B cell (primary cell): ENCODE results near the gene DHX57. TPM values are rescaled to one million over a fixed set of nuclear protein-coding genes. Genes with fewer than 3 reads are reported as not detected.

Experiments used
- ATAC-seq: fragments of 200-7000 bp; cut with Tn5 transposase; one replicate; pipeline ENCODE4 v1.10.0; 2021; ENCODE audit warnings: low read depth, mild to moderate bottlenecking, moderate number of reproducible peaks, moderate library complexity
- CTCF ChIA-PET: fragments of 350-600 bp; sonication (Branson Sonifier 250); formaldehyde crosslinking; loops from one replicate; lab custom pipeline; 2021; ENCODE audit warnings: antibody characterized with exemption, inconsistent platforms; lab: Charles Lee
- POLR2A ChIA-PET: fragments of 350-600 bp; sonication (Branson Sonifier 250); formaldehyde crosslinking; loops from one replicate; lab custom pipeline; 2021; ENCODE audit warnings: antibody characterized with exemption; lab: Charles Lee
- DNase-seq: peaks from one replicate; pipeline ENCODE4 v3.0.0; 2013
- H2AFZ ChIP-seq: 2 replicates; pipeline ENCODE4 v1.6.1; 2012; ENCODE audit warnings: mild to moderate bottlenecking, low read depth, low read length; ENCODE audit not compliant: insufficient read depth, poor library complexity, severe bottlenecking
- H3K27ac ChIP-seq, 2 donors: 1 replicate in 1 of 2; 2 replicates in 1 of 2; pipeline ENCODE4 v1.5.1; 2012 to 2013; ENCODE audit warnings: low read length in 2 of 2, mild to moderate bottlenecking in 2 of 2, moderate library complexity in 1 of 2
- H3K27me3 ChIP-seq, 4 experiments: fragments of 200-600 bp in 1 of 4; sonication (generic) in 1 of 4; replicated peaks in 1 of 4; 1 replicate in 2 of 4; 2 replicates in 2 of 4; pipeline versions ENCODE4 v1.6.1 to v1.7.0; 2013 to 2016; ENCODE audit warnings: low read length in 3 of 4, mild to moderate bottlenecking in 2 of 4, mixed read lengths in 1 of 4, moderate library complexity in 1 of 4; ENCODE audit not compliant: insufficient read depth in 4 of 4, control insufficient read depth in 3 of 4; ENCODE audit errors: control extremely low read depth in 1 of 4
- H3K36me3 ChIP-seq, 2 experiments: replicated peaks in 1 of 2; 1 replicate in 1 of 2; 2 replicates in 1 of 2; pipeline versions ENCODE4 v1.6.1 to v1.7.1; 2013; ENCODE audit warnings: low read length in 1 of 2; ENCODE audit not compliant: insufficient read depth in 2 of 2, control insufficient read depth in 1 of 2; ENCODE audit errors: control extremely low read depth in 1 of 2, extremely low read depth in 1 of 2
- H3K4me1 ChIP-seq, 2 donors: fragments of 200-600 bp in 1 of 2; sonication (generic) in 1 of 2; 1 replicate in 1 of 2; 2 replicates in 1 of 2; pipeline versions ENCODE4 v1.5.1 to v1.6.1; 2013 to 2017; ENCODE audit warnings: low read length in 2 of 2; ENCODE audit not compliant: control insufficient read depth in 2 of 2, insufficient read depth in 2 of 2
- H3K4me2 ChIP-seq: replicated peaks from 2 replicates; pipeline ENCODE3; 2012; ENCODE audit warnings: mild to moderate bottlenecking, low read depth, low read length; ENCODE audit not compliant: poor library complexity, severe bottlenecking
- H3K4me3 ChIP-seq, 5 experiments: fragments of 200-600 bp in 1 of 5; sonication (generic) in 1 of 5; 1 replicate in 3 of 5; 2 replicates in 2 of 5; pipeline versions ENCODE4 v1.5.1 to v1.7.0; 2011 to 2016; ENCODE audit warnings: low read length in 4 of 5, mild to moderate bottlenecking in 4 of 5, low read depth in 2 of 5, control low read depth in 1 of 5, moderate library complexity in 1 of 5; ENCODE audit not compliant: insufficient read depth in 1 of 5; ENCODE audit errors: control extremely low read depth in 1 of 5, extremely low read depth in 1 of 5
- H3K79me2 ChIP-seq: fragments of 200-600 bp; sonication (generic); one replicate; pipeline ENCODE4 v1.6.0; 2016; ENCODE audit warnings: low read length; ENCODE audit not compliant: control insufficient read depth, insufficient read depth
- H3K9ac ChIP-seq: fragments of 200-600 bp; sonication (generic); 2 replicates; pipeline ENCODE4 v1.6.1; 2017; ENCODE audit warnings: mild to moderate bottlenecking, low read length, moderate library complexity
- H3K9me3 ChIP-seq, 3 donors: one replicate each; pipeline versions ENCODE4 v1.6.1 to v1.7.1; 2013; ENCODE audit warnings: low read length in 2 of 3; ENCODE audit not compliant: control insufficient read depth in 2 of 3, insufficient read depth in 1 of 3; ENCODE audit errors: control extremely low read depth in 1 of 3
- H4K20me1 ChIP-seq: 2 replicates; pipeline ENCODE4 v1.6.0; 2012; ENCODE audit warnings: mild to moderate bottlenecking, low read length; ENCODE audit not compliant: insufficient read depth, control insufficient read depth, poor library complexity, severe bottlenecking
- H3K27ac Mint-ChIP-seq: one replicate; pipeline ENCODE4 v1.8.0; 2021; ENCODE audit warnings: mixed read lengths
- H3K27me3 Mint-ChIP-seq: one replicate; pipeline ENCODE4 v1.8.0; 2021; ENCODE audit warnings: mixed read lengths
- H3K4me1 Mint-ChIP-seq: one replicate; pipeline ENCODE4 v1.8.0; 2021; ENCODE audit warnings: mixed read lengths
- H3K4me3 Mint-ChIP-seq: one replicate; pipeline ENCODE4 v1.8.0; 2021; ENCODE audit warnings: mixed read lengths
- H3K9me3 Mint-ChIP-seq: one replicate; pipeline ENCODE4 v1.8.0; 2022; ENCODE audit warnings: mixed read lengths; ENCODE audit not compliant: insufficient read depth
- EZH2 ChIP-seq: IDR thresholded peaks from 2 replicates; pipeline ENCODE4 v1.6.1; 2012; ENCODE audit warnings: borderline replicate concordance, low read depth, mild to moderate bottlenecking, moderate library complexity, low read length; ENCODE audit not compliant: insufficient read depth, poor library complexity, severe bottlenecking
- WGBS: methylation state at CpG from one replicate; pipeline ENCODE4 v1.1.5; 2013; ENCODE audit warnings: missing lambda C conversion rate; ENCODE audit not compliant: insufficient coverage; 5-methylcytosine and 5-hydroxymethylcytosine counted together
- intact Hi-C: fragments of 100-400 bp; cut with micrococcal nuclease; formaldehyde crosslinking; loops from one replicate; pipeline ENCODE4 v1.10.0; 2022
- polyA plus RNA-seq: library from polyadenylated mRNA; depleted of rRNA; stranded (reverse); fragments of >200 nt; gene quantifications from 2 replicates; pipeline ENCODE4 v1.2.3, GENCODE V29; 2012
- total RNA-seq, 2 donors: library from RNA; stranded (reverse); fragments of 120-200 nt in 1 of 2; gene quantifications; 1 replicate in 1 of 2; 2 replicates in 1 of 2; pipeline versions ENCODE4 v1.2.3 to v1.2.4, GENCODE V29; 2013 to 2022
- TF ChIP-seq, protein P1 (sequence below): fragments of 200-600 bp; IDR thresholded peaks from one replicate; pipeline ENCODE4 v1.8.0; 2022; ENCODE audit warnings: antibody characterized with exemption, mild to moderate bottlenecking

The DHX57 gene
- total and polyA plus RNA-seq, 2 donors (not counting 1 experiment from before 2014, with no cell fraction given): 7.7 to 25.0 TPM

DNA sequence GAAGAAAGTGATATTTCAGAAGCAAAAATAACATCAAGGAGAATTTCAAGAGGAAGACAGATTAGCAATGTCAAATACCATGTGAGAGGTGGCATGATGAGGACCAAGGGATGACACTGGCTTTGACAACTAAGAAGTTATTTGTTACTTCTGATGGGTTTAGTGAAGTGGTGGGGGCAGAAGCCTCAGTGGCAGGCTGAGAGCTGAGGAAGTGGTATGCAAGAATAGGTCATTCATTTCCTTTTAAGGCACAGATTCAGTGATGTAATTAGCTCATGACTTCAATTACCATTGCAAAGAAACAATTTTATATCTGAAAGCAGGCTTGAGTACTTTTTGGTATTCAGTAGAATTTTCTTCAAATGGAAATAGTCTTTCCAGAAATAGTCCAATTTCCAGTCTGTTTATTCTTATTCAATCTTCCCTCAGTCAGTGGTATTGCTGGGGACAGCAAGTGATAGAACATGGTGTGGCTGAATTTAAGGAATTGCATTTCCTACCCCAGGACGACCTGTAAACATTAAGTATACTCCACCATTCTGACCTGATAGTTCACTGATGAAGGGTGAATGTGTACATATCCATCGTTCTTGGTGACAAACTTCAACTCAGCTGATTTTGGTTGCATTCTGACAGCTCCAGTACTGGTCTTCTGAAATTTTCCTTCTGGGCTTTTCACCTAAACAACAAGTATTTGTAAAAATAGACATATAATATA lies 69.6 kb downstream of the DHX57 start:
- no peak for TF ChIP-seq EZH2
- TF ChIP-seq, protein P1, sequence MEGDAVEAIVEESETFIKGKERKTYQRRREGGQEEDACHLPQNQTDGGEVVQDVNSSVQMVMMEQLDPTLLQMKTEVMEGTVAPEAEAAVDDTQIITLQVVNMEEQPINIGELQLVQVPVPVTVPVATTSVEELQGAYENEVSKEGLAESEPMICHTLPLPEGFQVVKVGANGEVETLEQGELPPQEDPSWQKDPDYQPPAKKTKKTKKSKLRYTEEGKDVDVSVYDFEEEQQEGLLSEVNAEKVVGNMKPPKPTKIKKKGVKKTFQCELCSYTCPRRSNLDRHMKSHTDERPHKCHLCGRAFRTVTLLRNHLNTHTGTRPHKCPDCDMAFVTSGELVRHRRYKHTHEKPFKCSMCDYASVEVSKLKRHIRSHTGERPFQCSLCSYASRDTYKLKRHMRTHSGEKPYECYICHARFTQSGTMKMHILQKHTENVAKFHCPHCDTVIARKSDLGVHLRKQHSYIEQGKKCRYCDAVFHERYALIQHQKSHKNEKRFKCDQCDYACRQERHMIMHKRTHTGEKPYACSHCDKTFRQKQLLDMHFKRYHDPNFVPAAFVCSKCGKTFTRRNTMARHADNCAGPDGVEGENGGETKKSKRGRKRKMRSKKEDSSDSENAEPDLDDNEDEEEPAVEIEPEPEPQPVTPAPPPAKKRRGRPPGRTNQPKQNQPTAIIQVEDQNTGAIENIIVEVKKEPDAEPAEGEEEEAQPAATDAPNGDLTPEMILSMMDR: no peak
- H2AFZ ChIP-seq: peak overlapping the region; percentile 43

DNA sequence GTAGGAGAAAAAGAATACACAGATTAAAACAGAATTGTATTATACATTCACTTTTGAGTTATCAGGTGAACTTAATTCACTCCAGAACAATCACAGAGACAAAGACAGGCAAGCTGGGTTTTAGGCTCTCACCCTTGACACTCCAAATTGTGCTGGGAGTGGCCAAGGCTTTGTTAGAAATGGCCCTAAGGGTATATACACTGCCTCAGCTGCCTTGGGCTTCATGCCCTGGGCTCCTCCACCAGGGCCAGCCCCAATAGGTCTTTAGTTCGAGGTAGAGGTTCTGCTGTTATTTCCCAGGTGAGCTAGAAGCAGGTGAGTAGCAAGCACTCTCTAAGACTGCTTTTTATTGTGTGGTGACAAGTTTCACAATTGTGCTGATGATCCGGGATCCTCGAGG lies 77.8 kb downstream of the DHX57 start:
- ChIA-PET POLR2A (no interaction called here), CTCF (interaction anchor here (0.6 kb wide), 1 partner anchor 271 kb away, joined by 3 read pairs; no protein-coding TSS in a partner anchor)

More for the DNA sequence above, 69.6 kb downstream of the DHX57 start:
- no peaks in the 10 kb centered on the region for H3K9me3 ChIP-seq
- no peak overlapping the region for H3K4me3 Mint-ChIP-seq
- peak overlapping the region; percentile 16 for H3K9ac ChIP-seq
- no CpG with 5 or more reads among the region's 2 CpGs for WGBS
- H3K27ac ChIP-seq: peak overlapping the region; percentile 45 to 73
- H3K4me2 ChIP-seq: peak overlapping the region; percentile 66
- H4K20me1 ChIP-seq: no peaks in the 10 kb centered on the region
- no peaks in the 10 kb centered on the region for H3K9me3 Mint-ChIP-seq
- no peaks in the 10 kb centered on the region for H3K4me1 Mint-ChIP-seq
- H3K36me3 ChIP-seq: peaks cover 0 to 21% of the 10 kb centered on the region in 2 experiments
- H3K4me3 ChIP-seq: peak overlapping the region in 1 of 5 experiments; percentile 29
- no peak overlapping the region for H3K27ac Mint-ChIP-seq
- H3K27me3 ChIP-seq: no peaks in the 10 kb centered on the region
- H3K4me1 ChIP-seq: peaks cover 20 to 24% of the 10 kb centered on the region in 2 donors
- DNase-seq (peak; percentile 48), ATAC-seq (peak; percentile 75)
- no peaks in the 10 kb centered on the region for H3K79me2 ChIP-seq
- H3K27me3 Mint-ChIP-seq: no peaks in the 10 kb centered on the region
- ChIA-PET POLR2A (interaction anchor here (0.6 to 1.9 kb wide), 5 partner anchors 19 to 224 kb away, joined by 3 to 9 read pairs (median 4); partner anchors contain the start of gene SRSF7), CTCF (interaction anchor here (0.6 to 1.6 kb wide), 4 partner anchors 13 to 298 kb away, joined by 3 to 5 read pairs (median 4); no protein-coding TSS in a partner anchor)
- intact Hi-C loops: loop anchor here (1.0 kb wide), 1 partner anchor 55 kb away; the partner anchor contains the start of gene SRSF7

More for the DNA sequence above, 77.8 kb downstream of the DHX57 start:
- H3K27ac Mint-ChIP-seq: no peak overlapping the region
- no peak overlapping the region for H3K4me3 Mint-ChIP-seq
- no peaks in the 10 kb centered on the region for H3K9me3 ChIP-seq
- no peaks in the 10 kb centered on the region for H3K79me2 ChIP-seq
- H4K20me1 ChIP-seq: no peaks in the 10 kb centered on the region
- H3K27ac ChIP-seq: no peak overlapping the region
- H3K36me3 ChIP-seq: peaks cover 0 to 13% of the 10 kb centered on the region in 2 experiments
- no peak overlapping the region for H3K4me2 ChIP-seq
- WGBS: 80% methylated on average over 1 of the region's 3 CpGs
- TF ChIP-seq, protein P1: no peak
- no peak for TF ChIP-seq EZH2
- no peak overlapping the region for H3K9ac ChIP-seq
- H3K27me3 Mint-ChIP-seq: no peaks in the 10 kb centered on the region
- no peaks in the 10 kb centered on the region for H3K4me1 ChIP-seq
- no peak for ATAC-seq
- DNase-seq: no peak
- no peaks in the 10 kb centered on the region for H3K27me3 ChIP-seq
- H3K9me3 Mint-ChIP-seq: no peaks in the 10 kb centered on the region
- H3K4me3 ChIP-seq: no peak overlapping the region
- intact Hi-C loops: no loop called here
- H3K4me1 Mint-ChIP-seq: no peaks in the 10 kb centered on the region
- H2AFZ ChIP-seq: no peak overlapping the region
